Stomach smooth muscle (tissue), 2 donors: ENCODE measurements around the gene FILIP1.
A peak's percentile ranks its signal among the peaks of the same experiment; 100 is the strongest.

ENCODE experiments used
- H3K27ac ChIP-seq: one replicate; pipeline ENCODE4 v1.7.0; 2013; ENCODE audit warnings: mild to moderate bottlenecking, low read length, inconsistent platforms
- H3K27me3 ChIP-seq, 2 donors: one replicate each; pipeline ENCODE4 v1.7.0; 2013; ENCODE audit warnings: low read length in 2 of 2; ENCODE audit not compliant: insufficient read depth in 2 of 2, control insufficient read depth in 1 of 2
- H3K36me3 ChIP-seq, 2 donors: one replicate each; pipeline ENCODE4 v1.7.0; 2013; ENCODE audit warnings: low read length in 2 of 2; ENCODE audit not compliant: control insufficient read depth in 2 of 2, insufficient read depth in 2 of 2
- H3K4me1 ChIP-seq: one replicate; pipeline ENCODE4 v1.7.0; 2013; ENCODE audit warnings: low read length; ENCODE audit not compliant: control insufficient read depth, insufficient read depth
- H3K4me3 ChIP-seq, 2 donors: one replicate each; pipeline ENCODE4 v1.7.0; 2013; ENCODE audit warnings: low read length in 2 of 2
- H3K9ac ChIP-seq, 2 donors: one replicate each; pipeline ENCODE4 v1.7.0; 2013; ENCODE audit warnings: low read length in 2 of 2, mild to moderate bottlenecking in 1 of 2
- H3K9me3 ChIP-seq, 2 donors: one replicate each; pipeline ENCODE4 v1.7.0; 2013; ENCODE audit warnings: low read length in 2 of 2; ENCODE audit not compliant: control insufficient read depth in 2 of 2
- donor health status: healthy.
- donor health status: Pancreatic carcinoma.

The FILIP1 gene

GRCh38 chr6:75481936-75482593 is 11.5 kb downstream of the FILIP1 start:
- Histone ChIP-seq H3K27ac (peak overlapping the region; percentile 72), H3K27me3 (no peaks in the 10 kb centered on the region), H3K9ac (no peak overlapping the region), H3K9me3 (no peaks in the 10 kb centered on the region), H3K4me1 (peaks cover 12% of the 10 kb centered on the region), H3K4me3 (no peak overlapping the region), H3K36me3 (peaks cover 0 to 2% of the 10 kb centered on the region in 2 donors)

- Histone ChIP-seq H3K27me3 (no peaks in the 10 kb centered on the region), H3K4me3 (no peak overlapping the region), H3K27ac (peak overlapping the region; percentile 72), H3K36me3 (peaks cover 0 to 2% of the 10 kb centered on the region in 2 donors), H3K4me1 (peaks cover 12% of the 10 kb centered on the region), H3K9ac (peak overlapping the region; percentile 37 to 57), H3K9me3 (no peaks in the 10 kb centered on the region)
Measured at GRCh38 chr6:75481394-75481793, 12.2 kb downstream of the FILIP1 start.

- no peak overlapping the region for H3K4me3 ChIP-seq
- H3K36me3 ChIP-seq, result peaks cover 0 to 2% of the 10 kb centered on the region in 2 donors
- H3K9ac ChIP-seq, result no peak overlapping the region
- peaks cover 12% of the 10 kb centered on the region for H3K4me1 ChIP-seq
- no peaks in the 10 kb centered on the region for H3K9me3 ChIP-seq
- no peaks in the 10 kb centered on the region for H3K27me3 ChIP-seq
- no peak overlapping the region for H3K27ac ChIP-seq
Measured at GRCh38 chr6:75480425-75480824, 13.2 kb downstream of the FILIP1 start.

- no peak overlapping the region for H3K4me3 ChIP-seq
- no peak overlapping the region for H3K9ac ChIP-seq
- no peaks in the 10 kb centered on the region for H3K27me3 ChIP-seq
- H3K36me3 ChIP-seq, result peaks cover 0 to 2% of the 10 kb centered on the region in 2 donors
- no peak overlapping the region for H3K27ac ChIP-seq
- peaks cover 12% of the 10 kb centered on the region for H3K4me1 ChIP-seq
- H3K9me3 ChIP-seq, result no peaks in the 10 kb centered on the region
Measured at GRCh38 chr6:75479712-75480111, 13.9 kb downstream of the FILIP1 start.

- no peak overlapping the region for H3K4me3 ChIP-seq
- no peaks in the 10 kb centered on the region for H3K9me3 ChIP-seq
- H3K27ac ChIP-seq, result no peak overlapping the region
- H3K27me3 ChIP-seq, result no peaks in the 10 kb centered on the region
- H3K4me1 ChIP-seq, result peaks cover 12% of the 10 kb centered on the region
- peaks cover 0 to 2% of the 10 kb centered on the region in 2 donors for H3K36me3 ChIP-seq
- H3K9ac ChIP-seq, result no peak overlapping the region
Measured at GRCh38 chr6:75478929-75479328, 14.7 kb downstream of the FILIP1 start.

- H3K9ac ChIP-seq, result no peak overlapping the region
- no peaks in the 10 kb centered on the region for H3K27me3 ChIP-seq
- H3K9me3 ChIP-seq, result no peaks in the 10 kb centered on the region
- H3K27ac ChIP-seq, result no peak overlapping the region
- no peaks in the 10 kb centered on the region for H3K36me3 ChIP-seq
- no peak overlapping the region for H3K4me3 ChIP-seq
- no peaks in the 10 kb centered on the region for H3K4me1 ChIP-seq
Measured at GRCh38 chr6:75472885-75473284, 20.7 kb downstream of the FILIP1 start.

- Histone ChIP-seq H3K4me3 (peak overlapping the region; percentile 17 to 35), H3K9ac (peak overlapping the region; percentile 53 to 58), H3K27ac (peak overlapping the region; percentile 88), H3K9me3 (no peaks in the 10 kb centered on the region), H3K4me1 (peaks cover 1% of the 10 kb centered on the region), H3K36me3 (no peaks in the 10 kb centered on the region), H3K27me3 (no peaks in the 10 kb centered on the region)
Measured at GRCh38 chr6:75467966-75468365, 25.6 kb downstream of the FILIP1 start.

GRCh38 chr6:75467284-75467683 is 26.3 kb downstream of the FILIP1 start:
- no peaks in the 10 kb centered on the region for H3K36me3 ChIP-seq
- H3K9ac ChIP-seq, result peak overlapping the region; percentile 53 to 58
- peak overlapping the region; percentile 88 for H3K27ac ChIP-seq
- peaks cover 3% of the 10 kb centered on the region for H3K4me1 ChIP-seq
- H3K4me3 ChIP-seq, result peak overlapping the region in 1 of 2 donors; percentile 40
- H3K9me3 ChIP-seq, result no peaks in the 10 kb centered on the region
- H3K27me3 ChIP-seq, result no peaks in the 10 kb centered on the region

- Histone ChIP-seq H3K27ac (peak overlapping the region; percentile 88), H3K4me1 (peaks cover 3% of the 10 kb centered on the region), H3K27me3 (no peaks in the 10 kb centered on the region), H3K36me3 (no peaks in the 10 kb centered on the region), H3K4me3 (no peak overlapping the region), H3K9ac (peak overlapping the region in 1 of 2 donors; percentile 53), H3K9me3 (no peaks in the 10 kb centered on the region)
Measured at GRCh38 chr6:75466636-75467035, 27.0 kb downstream of the FILIP1 start.

- Histone ChIP-seq H3K9me3 (no peaks in the 10 kb centered on the region), H3K27me3 (no peaks in the 10 kb centered on the region), H3K36me3 (no peaks in the 10 kb centered on the region), H3K4me1 (peaks cover 3% of the 10 kb centered on the region), H3K9ac (no peak overlapping the region), H3K4me3 (no peak overlapping the region), H3K27ac (no peak overlapping the region)
Measured at GRCh38 chr6:75463908-75464307, 29.7 kb downstream of the FILIP1 start.

GRCh38 chr6:75463061-75463460 is 30.5 kb downstream of the FILIP1 start:
- Histone ChIP-seq H3K36me3 (no peaks in the 10 kb centered on the region), H3K9me3 (no peaks in the 10 kb centered on the region), H3K27ac (no peak overlapping the region), H3K27me3 (no peaks in the 10 kb centered on the region), H3K4me1 (peaks cover 3% of the 10 kb centered on the region), H3K4me3 (no peak overlapping the region), H3K9ac (no peak overlapping the region)
